ENCODE data around the gene DAAM2. TPM values are rescaled to one million over a fixed set of nuclear protein-coding genes. Genes with fewer than 3 reads are reported as not detected.

Gene DAAM2
- total RNA-seq, 1 experiment from 2014 or later = not detected

DNA sequence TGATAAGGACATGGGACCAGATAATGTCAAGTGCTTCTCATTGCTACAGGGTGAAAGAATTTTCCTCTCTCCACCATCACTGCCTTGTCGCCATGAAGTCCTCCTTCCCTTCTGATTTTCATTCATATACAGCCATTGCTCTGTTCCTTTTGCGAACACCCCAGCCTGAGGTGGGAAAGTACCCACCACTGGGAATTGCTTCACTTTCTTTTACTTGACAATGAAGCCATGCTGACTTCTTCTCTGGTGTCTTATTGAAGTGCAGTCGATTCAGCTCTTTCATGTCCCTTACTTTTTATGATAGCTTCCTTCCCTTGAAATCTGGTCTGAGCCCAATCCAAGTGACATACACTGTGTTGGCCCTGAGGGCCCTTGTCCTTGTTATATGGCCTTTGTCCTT, 16.2 kb downstream of the DAAM2 start:
- no peaks in the 10 kb centered on the region for H3K4me1 Mint-ChIP-seq (ENCODE audit: insufficient read depth, unreplicated experiment)
- TF ChIP-seq CTCF (IDR thresholded peaks at IDR 0.05; ENCODE audit: unreplicated experiment) = no peak
- no peaks in the 10 kb centered on the region for H3K36me3 Mint-ChIP-seq (ENCODE audit: insufficient read depth, unreplicated experiment)
- H3K27ac Mint-ChIP-seq (ENCODE audit: low read depth, unreplicated experiment) = no peak overlapping the region
- H3K27me3 Mint-ChIP-seq (ENCODE audit: insufficient read depth, unreplicated experiment) = no peaks in the 10 kb centered on the region
- H3K4me3 Mint-ChIP-seq (ENCODE audit: unreplicated experiment) = no peak overlapping the region
- CTCF ChIA-PET = no interaction called here
- intact Hi-C loops (cut with micrococcal nuclease) = no loop called here
- H3K9me3 Mint-ChIP-seq (ENCODE audit: unreplicated experiment) = no peaks in the 10 kb centered on the region
- no peak for DNase-seq (ENCODE audit: unreplicated experiment)
- POLR2A ChIA-PET = no interaction called here
- BruUV-seq (replicated peaks) = no TSS peak

DNA sequence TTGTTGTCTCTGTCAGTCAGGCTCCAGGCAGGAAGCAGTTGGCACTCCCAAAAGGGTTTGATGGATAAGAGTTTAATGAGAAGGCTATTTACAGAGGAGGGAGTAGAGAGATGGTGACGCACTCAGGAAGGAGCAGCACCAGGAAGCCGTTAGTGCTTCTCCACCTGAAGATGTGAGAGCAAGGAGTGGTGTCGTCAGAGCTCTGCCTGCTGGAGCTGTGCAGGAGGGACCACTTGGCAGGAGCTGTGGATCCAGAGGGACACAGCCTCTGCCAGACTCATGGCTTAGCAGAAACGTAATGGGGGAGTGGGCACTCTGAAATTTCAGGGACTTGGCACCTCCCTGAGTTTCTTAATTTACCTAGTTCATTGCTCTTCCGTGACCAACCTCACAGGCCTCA, 16.8 kb downstream of the DAAM2 start:
- CTCF ChIA-PET = no interaction called here
- Mint-ChIP-seq H3K9me3 (ENCODE audit: unreplicated experiment) (no peaks in the 10 kb centered on the region), H3K36me3 (ENCODE audit: insufficient read depth, unreplicated experiment) (no peaks in the 10 kb centered on the region), H3K4me1 (ENCODE audit: insufficient read depth, unreplicated experiment) (no peaks in the 10 kb centered on the region), H3K27me3 (ENCODE audit: insufficient read depth, unreplicated experiment) (no peaks in the 10 kb centered on the region), H3K27ac (ENCODE audit: low read depth, unreplicated experiment) (no peak overlapping the region), H3K4me3 (ENCODE audit: unreplicated experiment) (no peak overlapping the region)
- no TSS peak for BruUV-seq (replicated peaks)
- intact Hi-C loops (cut with micrococcal nuclease) = no loop called here
- no peak for DNase-seq (ENCODE audit: unreplicated experiment)
- no peak for TF ChIP-seq CTCF (IDR thresholded peaks at IDR 0.05; ENCODE audit: unreplicated experiment)
- POLR2A ChIA-PET = no interaction called here

GRCh38 chr6:39811835-39812345, 19.7 kb downstream of the DAAM2 start:
- Mint-ChIP-seq H3K4me1 (ENCODE audit: insufficient read depth, unreplicated experiment) (no peaks in the 10 kb centered on the region), H3K9me3 (ENCODE audit: unreplicated experiment) (no peaks in the 10 kb centered on the region), H3K4me3 (ENCODE audit: unreplicated experiment) (no peak overlapping the region), H3K36me3 (ENCODE audit: insufficient read depth, unreplicated experiment) (no peaks in the 10 kb centered on the region), H3K27me3 (ENCODE audit: insufficient read depth, unreplicated experiment) (no peaks in the 10 kb centered on the region), H3K27ac (ENCODE audit: low read depth, unreplicated experiment) (no peak overlapping the region)
- DNase-seq (ENCODE audit: unreplicated experiment) = no peak
- no peak for TF ChIP-seq CTCF (IDR thresholded peaks at IDR 0.05; ENCODE audit: unreplicated experiment)
- ChIA-PET POLR2A (no interaction called here), CTCF (no interaction called here)
- intact Hi-C loops (cut with micrococcal nuclease) = no loop called here
- no TSS peak for BruUV-seq (replicated peaks)

DNA sequence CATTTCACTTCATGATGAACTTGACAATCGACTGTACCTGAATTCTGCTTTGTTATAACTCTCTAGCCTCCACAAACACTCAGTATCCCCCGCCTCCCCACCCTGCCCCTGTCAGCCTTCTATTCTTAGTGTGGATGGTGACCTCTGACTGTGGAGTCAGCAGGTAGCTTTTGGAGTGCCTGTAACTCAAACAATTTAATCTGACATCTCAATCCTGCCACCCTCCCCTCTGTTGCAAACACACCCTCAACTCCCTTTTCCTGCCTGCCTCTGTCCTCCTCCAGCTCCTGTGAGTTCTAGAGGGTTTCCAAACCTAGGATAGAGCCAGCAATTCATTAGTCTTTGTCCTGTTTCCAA, 20.3 kb downstream of the DAAM2 start:
- H3K4me1 Mint-ChIP-seq (ENCODE audit: insufficient read depth, unreplicated experiment) = no peaks in the 10 kb centered on the region
- H3K27me3 Mint-ChIP-seq (ENCODE audit: insufficient read depth, unreplicated experiment) = no peaks in the 10 kb centered on the region
- POLR2A ChIA-PET = no interaction called here
- no peaks in the 10 kb centered on the region for H3K36me3 Mint-ChIP-seq (ENCODE audit: insufficient read depth, unreplicated experiment)
- no peaks in the 10 kb centered on the region for H3K9me3 Mint-ChIP-seq (ENCODE audit: unreplicated experiment)
- intact Hi-C loops (cut with micrococcal nuclease) = no loop called here
- H3K27ac Mint-ChIP-seq (ENCODE audit: low read depth, unreplicated experiment) = no peak overlapping the region
- BruUV-seq (replicated peaks) = no TSS peak
- CTCF ChIA-PET = interaction anchor here (0.6 kb wide), 1 partner anchor 21 kb away, joined by 3 read pairs; no protein-coding TSS in a partner anchor
- DNase-seq (ENCODE audit: unreplicated experiment) = no peak
- no peak overlapping the region for H3K4me3 Mint-ChIP-seq (ENCODE audit: unreplicated experiment)
- TF ChIP-seq CTCF (IDR thresholded peaks at IDR 0.05; ENCODE audit: unreplicated experiment) = no peak
